Measurements from ENCODE around the gene SPINK9.

The SPINK9 gene

DNA sequence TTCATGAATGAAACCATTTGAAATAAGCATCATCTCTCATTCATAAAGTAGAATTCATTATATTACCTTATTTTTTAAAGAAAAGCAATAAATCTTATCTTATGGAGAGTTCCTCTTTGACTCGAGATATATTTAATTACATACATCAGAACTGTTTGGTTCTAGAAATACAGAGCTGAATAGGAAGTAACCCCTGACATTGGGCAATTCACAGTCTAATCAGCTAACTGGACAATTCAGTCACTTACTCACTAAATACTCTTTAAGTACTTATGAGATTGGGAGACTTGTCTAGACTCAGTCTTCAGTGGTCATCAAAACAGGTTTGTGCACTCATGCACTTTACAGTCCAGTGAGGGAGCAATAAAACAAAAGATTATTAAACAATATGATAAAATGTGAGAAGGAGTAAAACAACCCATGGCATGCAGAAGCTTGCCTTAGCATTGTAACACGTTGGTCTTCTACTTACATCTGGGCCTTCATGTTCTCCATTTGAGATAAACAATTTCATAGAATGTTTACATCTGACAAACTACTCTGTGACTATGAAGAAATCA lies 36.9 kb downstream of the SPINK9 start:
- DNase-seq: no peak

GRCh38 chr5:148372893-148373292 lies 37.5 kb downstream of the SPINK9 start:
- DNase-seq: no peak

- DNase-seq: no peak
These were observed 39.5 kb downstream of the SPINK9 start for GRCh38 chr5:148374690-148375360.

DNA sequence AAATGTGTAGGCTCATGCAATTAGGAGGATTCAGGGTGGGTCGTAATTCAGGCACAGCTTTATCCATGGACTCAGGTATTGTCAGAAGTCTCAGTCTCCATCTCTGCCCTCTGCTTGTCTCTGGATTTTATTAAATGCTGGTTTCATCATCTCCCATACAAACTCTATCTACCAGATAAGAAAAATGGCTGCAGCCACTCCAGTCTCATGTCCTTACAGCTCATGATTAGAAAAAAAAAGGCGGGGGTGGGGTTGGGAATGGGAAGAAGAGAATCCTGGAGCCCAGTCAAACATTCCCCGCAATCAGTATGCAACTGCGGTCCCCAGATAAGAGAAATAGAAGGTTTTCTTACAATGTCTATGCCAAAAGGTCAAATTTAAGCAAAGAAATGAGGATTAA lies 40.8 kb downstream of the SPINK9 start:
- no peak for DNase-seq

DNA sequence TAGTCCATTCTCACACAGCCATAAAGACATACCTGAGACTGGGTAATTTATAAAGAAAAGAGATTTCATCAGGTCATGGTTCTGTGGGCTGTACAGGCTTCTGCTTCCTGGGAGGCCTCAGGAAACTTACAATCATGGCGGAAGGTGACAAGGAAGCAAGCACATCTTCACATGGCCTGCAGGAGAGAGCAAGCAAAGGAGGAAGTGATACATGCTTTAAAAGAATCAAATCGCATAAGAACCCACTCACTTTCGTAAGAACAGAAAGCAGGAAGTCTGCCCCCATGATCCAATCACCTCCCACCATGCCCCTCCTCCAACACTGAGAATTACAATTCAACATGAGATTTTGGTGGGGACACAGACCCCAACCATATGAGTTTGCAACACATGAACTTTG lies 43.3 kb downstream of the SPINK9 start:
- no peak for DNase-seq

DNA sequence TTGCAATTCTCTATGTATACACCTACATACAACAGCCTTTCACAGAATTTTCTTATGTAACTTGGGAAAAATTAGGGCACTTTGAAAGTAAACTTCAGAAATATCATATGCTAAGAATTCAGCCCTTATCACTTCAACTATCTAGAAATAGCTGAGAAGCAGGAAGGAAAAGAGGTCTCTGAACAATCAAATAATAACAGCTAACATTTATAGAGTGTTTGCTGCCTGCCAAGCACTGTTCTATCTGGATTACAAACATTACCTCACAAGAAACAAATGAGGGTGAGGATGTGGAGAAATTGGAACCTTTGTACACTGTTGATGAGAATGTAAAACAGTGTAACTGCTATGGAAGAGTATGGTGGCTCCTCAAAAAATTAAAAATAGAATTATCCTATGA lies 44.0 kb downstream of the SPINK9 start:
- no peak for DNase-seq

- DNase-seq: no peak
These were observed 46.5 kb downstream of the SPINK9 start for GRCh38 chr5:148381906-148382305.

DNA sequence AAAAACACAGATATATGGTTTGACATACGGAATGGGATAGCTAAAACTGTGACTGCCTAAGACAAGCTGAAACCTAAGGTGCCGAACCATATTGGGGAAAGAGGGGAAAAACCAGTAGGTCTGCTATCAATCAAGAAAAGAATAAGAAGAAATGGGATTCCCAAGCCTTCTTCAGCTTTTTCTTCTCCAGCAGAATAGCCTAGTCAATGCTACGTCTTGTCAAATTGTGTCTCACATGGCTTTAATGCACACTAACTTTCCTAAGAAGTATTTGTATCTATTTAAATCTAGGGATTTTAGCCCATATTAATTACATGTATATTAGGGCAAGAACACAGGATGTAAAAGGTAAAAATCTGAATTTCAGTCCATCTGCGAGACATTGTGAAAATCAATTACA lies 47.6 kb downstream of the SPINK9 start:
- DNase-seq: no peak

GRCh38 chr5:148383564-148384379 lies 48.4 kb downstream of the SPINK9 start, which contains the start of gene FBXO38:
Gene FBXO38, plus strand, starts transcription at chr5:148383958. Its CDS starts 10,819 bp downstream, at chr5:148394777.
- DNase-seq: peak; percentile 90 to 95 (median 94)

GRCh38 chr5:148384380-148384737 lies 49.0 kb downstream of the SPINK9 start:
- DNase-seq: peak in 1 of 4 experiments; percentile 13

DNA sequence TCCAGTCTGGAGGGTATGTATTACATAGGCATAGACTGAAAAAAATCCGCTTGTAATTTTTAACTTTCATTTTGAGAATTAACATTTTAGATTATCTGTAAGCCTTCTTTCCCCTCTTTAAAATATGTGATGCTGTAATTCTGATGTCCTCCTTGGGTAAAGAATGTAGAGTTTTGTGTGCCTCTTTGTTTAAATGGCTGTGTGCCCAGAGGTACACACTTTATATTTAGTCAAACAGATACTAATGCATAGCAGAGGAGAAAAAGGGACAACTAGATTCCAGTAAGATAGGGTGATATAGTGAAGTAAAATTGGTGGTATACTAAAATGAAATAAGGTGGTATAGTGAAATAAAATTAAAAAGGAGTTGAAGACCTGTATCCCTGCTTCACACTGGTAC lies 49.7 kb downstream of the SPINK9 start:
- DNase-seq: no peak

DNA sequence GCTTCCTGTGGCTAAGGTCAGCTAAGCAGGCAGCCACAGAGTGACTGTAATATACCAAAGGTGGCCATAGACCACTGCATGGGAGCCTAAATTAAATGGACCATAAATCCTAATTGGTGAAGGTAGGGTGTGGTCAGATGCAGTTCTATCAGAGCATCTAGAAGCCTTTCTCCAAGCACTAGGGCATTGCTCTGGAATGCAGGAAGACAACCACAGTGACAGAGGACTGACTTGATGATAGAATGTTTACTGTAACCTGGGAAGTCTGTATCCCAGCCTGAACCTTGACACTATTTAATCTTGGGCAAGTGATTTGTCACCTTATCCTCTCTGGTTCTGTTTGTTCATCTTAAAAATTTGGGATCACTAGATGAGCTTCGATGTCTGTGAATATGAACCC lies 50.7 kb downstream of the SPINK9 start:
- no peak for DNase-seq

DNA sequence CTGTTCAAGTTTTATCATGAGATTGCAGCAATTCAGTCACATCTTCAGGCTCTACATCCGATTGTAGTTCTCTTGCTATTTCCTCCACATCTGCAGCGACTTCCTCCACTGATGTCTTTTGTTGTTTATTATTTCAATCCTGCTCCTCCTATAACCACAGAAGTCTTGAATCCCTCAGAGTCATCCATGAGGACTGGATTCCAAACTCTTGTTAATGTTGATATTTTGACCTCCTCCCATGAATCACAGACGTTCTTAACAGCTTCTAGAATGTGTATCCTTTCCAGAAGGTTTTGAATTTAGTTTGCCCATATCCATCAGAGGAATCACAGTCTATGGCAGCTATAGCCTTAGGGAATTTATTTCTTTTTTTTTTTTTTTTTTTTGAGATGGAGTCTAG lies 52.0 kb downstream of the SPINK9 start:
- no peak for DNase-seq

DNA sequence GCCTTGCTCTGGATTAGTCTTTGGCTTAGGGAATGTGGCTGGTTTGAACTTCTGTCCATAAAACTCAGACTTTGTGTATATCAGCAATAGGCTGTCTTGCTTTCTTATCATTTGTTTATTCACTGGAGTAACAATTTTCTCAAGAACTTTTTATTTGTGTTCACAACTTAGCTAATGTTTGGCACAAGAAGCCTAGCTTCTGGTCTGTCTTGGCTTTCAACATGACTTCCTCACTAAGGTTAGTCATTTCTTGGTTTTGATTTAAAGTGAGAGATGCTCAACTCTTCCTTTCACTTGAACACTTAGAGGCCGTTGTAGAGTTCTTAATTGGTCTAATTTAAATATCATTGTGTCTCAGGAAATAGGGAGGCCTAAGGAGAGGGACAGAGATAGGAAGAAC lies 53.3 kb downstream of the SPINK9 start:
- DNase-seq: no peak

Measured in activated CD4-positive, CD25-positive, alpha-beta regulatory T cell (primary cell).